ENCODE data around the gene AGBL2.
"Not testable (repeated sequence)": the region's sequence is repeated elsewhere in the genome, so short reads cannot be mapped to it uniquely, and the experiment has no call there.

Gene AGBL2, protein sequence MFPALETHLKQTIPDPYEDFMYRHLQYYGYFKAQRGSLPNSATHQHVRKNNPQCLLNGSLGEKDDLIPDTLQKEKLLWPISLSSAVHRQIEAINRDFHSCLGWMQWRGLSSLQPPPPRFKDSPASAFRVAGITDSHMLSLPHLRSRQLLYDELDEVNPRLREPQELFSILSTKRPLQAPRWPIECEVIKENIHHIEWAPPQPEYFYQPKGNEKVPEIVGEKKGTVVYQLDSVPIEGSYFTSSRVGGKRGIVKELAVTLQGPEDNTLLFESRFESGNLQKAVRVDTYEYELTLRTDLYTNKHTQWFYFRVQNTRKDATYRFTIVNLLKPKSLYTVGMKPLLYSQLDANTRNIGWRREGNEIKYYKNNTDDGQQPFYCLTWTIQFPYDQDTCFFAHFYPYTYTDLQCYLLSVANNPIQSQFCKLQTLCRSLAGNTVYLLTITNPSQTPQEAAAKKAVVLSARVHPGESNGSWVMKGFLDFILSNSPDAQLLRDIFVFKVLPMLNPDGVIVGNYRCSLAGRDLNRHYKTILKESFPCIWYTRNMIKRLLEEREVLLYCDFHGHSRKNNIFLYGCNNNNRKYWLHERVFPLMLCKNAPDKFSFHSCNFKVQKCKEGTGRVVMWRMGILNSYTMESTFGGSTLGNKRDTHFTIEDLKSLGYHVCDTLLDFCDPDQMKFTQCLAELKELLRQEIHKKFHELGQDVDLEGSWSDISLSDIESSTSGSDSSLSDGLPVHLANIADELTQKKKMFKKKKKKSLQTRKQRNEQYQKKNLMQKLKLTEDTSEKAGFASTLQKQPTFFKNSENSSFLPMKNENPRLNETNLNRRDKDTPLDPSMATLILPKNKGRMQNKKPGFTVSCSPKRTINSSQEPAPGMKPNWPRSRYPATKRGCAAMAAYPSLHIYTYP
- long read RNA-seq, donor 1: 0 reads
- long read RNA-seq, donor 2: 0 reads
- long read RNA-seq, donor 3: 0 reads
- long read RNA-seq, donor 4, partial matches to known transcripts: 0 of 2 reads
- long read RNA-seq, donor 4, other reads (novel, unspliced or antisense): 0 of 2 reads
- long read RNA-seq, donor 5: 0 reads
- long read RNA-seq, donor 6: 0 reads
- long read RNA-seq, donor 7: 0 reads
- long read RNA-seq, donor 8: 0 reads

DNA sequence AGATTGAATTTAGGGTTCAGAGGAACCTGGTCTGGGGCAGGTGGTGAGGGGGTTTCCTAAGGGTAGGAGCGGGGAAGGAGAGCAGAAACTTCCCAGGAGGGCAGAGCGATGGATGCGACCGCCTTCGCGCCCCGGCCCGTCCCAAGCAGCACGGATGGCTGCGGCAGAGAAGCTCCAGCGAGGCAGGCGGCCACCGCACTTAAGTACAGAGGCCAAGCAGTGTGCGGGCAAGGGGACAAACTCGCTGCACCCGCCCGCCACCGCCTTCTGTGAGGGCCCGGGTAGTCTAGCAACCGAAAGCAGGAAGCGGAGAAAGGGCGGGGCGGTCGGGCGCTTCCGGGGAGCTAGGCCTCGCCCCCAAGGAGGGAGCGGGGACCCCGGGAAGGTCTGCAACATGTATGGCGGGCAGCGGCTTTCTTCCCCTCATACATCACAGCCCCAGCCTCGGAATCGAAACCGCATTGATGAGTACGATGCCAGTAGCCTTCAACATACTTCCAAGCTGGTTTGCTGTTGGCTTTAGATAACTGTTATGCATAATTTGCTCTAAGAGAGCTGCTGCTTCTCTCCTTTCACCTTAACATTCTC lies at the start of gene AGBL2:
Gene AGBL2, minus strand, starts transcription at position 288 of the 588 bp plus-strand sequence. CDS start 719 bp downstream, outside the sequence.
- DNase-seq: peak; percentile 76

DNA sequence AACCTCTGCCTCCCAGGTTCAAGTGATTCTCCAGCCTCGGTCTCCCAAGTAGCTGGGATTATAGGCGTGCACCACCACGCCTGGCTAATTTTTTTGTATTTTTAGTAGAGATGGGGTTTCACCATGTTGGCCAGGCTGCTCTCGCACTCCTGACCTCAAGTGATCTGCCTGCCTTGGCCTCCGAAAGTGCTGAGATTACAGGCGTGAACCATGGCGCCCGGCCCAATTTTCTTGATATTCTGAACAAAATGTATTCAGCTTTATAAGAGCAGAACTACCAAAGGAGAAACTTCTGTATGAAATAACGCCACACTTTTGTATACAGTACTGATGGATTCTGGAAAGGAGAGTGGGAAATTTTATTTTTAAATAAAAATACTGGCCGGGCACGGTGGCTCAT lies 44.1 kb upstream of the AGBL2 start:
- DNase-seq: not testable (repeated sequence)

DNA sequence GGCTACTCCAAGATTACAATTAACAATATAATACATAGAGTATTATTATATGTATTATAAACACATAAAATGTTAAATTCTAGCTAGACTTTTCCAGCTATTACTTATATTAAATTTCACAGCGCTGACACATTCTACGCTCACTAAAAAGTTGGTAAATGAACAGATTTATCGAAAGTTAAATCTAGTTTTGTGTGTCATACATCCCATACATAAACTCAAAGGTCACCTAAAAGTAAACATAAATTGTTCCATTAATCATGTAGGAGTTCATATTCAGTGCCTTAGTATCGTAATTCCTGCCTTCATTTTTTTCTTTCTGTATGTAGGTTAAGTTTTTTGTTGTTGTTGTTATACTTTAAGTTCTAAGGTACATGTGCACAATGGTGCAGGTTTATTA lies 41.0 kb upstream of the AGBL2 start:
- DNase-seq: no peak

DNA sequence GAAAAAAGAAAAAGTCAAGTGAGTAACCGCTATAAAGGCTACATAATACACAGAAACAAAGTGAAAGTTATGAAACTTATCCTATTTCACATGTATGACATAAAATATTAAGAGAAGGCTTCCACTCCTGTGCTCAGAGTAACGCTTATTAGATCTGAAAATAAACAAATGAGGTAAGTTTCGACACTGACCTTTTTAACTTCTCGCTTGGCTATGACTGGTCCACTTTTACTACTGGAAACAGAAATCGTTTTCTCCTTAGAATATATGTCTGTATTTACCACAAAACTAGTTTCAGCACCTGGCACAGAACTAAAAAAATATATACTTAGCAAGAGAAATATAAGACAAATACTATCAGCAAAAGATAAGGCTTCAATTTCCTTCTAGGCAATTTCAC lies 35.6 kb upstream of the AGBL2 start:
- DNase-seq: no peak

DNA sequence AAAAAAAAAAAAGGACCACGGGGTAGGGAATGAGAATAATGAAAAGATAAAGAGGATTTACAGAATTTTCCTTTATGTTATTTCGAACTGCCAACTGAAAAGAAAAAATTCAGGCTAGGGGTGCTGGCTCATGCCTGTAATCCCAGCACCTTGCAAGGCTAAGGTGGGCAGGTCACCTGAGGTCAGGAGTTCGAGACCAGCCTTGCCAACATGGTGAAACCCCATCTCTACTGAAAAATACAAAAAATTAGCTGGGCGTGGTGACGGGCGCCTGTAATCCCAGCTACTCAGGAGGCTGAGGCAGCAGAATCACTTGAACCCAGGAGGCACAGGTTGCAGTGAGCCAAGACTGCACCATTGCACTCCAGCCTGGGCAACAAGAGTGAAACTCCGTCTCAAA lies 27.3 kb upstream of the AGBL2 start:
- DNase-seq: not testable (repeated sequence)

DNA sequence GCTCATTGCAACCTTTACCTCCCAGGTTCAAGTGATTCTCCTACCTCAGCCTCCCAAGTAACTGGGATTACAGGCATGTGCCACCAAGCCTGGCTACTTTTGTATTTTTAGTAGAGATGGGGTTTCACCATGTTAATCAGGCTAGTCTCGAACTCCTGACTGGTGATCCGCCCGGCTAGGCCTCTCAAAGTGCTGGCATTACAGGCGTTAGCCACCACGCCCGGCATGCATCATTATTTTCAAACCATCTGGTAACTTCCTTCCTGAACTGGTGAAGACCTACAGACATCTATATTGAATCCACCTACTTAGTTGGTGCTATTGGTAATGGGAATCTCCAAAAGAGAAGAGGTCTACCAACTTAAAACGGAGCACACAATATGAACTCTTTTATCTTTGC lies 22.6 kb upstream of the AGBL2 start:
- not testable (repeated sequence) for DNase-seq

DNA sequence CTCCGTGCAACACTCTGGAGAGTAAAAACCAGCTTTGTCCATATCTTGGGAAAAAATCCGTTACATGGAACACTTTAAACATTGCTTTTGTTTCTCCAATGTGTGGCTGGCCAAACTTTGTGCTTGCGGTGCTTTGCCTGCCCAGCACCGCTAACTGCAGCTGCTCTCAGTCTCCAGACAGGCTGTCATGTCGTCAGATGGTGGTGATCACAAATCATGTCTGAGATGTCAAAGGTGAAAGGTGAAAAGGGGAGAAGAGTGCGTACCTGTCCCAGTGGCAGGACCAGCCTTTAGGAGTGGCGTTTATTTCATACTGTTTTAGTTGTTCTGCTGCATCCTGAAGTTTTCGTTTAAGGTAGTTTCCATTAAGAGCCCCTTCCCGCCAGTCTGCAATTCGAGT lies 17.1 kb upstream of the AGBL2 start:
- no peak for DNase-seq

DNA sequence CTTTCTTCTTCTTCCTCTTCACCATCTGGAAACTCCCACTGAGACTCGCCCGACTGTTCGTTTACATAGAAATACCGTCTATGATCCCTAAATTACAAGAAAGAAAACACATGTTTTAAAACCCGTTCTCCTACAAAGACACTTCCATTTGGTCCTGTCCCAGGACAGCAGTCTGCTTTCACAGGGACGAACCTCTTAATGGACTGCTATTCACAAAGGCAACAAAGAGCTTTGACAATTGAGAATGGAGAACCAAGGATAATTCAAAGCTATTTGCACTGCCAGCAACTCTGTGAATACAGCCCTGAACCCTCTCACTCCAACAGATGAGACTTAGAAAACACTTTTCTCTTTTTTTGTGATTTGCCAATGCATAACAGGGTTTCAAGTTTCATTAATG lies 16.3 kb upstream of the AGBL2 start:
- DNase-seq: no peak

DNA sequence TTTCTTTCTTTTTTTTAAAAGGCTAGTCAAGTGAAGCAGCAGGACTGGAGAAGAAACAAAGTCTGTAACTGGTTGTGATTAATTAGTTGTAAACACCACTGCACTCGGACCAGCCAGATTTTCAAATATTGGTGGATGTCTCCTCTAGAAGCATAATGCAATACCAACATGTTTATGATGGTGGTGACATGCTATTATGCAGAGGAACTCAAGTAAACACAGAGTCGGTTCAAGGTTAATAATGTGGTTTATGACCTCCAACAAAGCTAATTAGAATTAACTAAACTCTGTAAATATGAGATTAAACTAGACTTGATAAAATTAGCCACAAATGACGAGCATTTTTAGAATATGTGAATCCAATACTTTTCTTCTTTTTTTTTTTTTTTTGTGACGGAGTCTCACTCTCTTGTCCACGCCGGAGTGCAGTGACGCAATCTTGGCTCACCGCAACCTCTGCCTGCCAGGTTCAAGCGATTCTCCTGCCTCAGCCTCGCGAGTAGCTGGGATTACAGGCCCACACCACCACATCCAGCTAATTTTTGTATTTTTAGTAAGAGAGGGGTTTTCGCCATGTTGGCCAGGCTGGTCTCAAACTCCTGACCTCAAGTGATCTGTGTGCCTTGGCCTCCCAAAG lies 11.8 kb upstream of the AGBL2 start:
- no peak for DNase-seq

DNA sequence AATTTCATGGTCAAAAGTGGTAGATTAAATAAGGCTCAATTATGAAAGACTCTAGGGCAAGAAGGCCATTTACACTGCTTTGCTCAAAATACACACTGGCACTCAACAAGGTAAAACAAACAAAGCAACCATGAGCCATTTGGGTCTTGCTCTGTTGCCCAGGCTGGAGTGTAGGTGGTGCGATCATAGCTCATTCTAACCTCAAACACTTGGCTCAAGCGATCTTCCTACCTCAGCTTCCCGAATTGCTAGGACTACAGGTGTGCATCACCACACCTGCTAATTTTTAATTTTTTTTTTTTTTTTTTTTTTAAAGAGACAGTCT lies 10.9 kb upstream of the AGBL2 start:
- no peak for DNase-seq

DNA sequence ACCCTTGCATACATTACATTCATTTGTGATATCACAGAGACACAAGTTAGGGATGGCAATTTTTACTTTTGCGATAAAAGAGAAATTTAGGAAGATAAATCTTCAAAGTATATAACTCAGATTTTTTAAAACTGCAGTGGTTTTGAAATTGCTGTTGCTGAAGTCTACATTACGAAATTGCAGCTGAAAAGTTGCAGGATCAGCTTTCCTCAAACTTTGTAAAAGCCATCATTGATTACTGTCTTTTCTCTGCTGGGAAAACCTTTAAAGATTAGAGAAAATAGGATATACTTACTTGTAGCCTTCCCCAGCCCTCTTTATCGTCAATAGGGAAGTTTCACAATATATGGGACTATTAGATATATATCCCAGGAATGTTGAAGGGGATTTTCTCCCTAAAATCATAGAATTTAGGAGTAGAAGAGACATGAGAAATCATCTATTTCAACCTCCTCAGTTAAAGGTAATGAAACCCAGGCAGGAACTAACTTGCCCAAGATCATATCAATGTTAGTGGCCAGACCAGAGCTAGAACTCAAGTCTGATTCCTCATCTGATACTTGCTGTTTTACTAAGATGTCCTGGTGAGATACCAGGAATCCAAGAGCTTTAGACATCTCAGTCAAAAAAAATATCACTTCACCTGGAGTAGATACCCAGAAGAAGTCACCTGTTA lies 10.4 kb upstream of the AGBL2 start:
- DNase-seq: no peak

DNA sequence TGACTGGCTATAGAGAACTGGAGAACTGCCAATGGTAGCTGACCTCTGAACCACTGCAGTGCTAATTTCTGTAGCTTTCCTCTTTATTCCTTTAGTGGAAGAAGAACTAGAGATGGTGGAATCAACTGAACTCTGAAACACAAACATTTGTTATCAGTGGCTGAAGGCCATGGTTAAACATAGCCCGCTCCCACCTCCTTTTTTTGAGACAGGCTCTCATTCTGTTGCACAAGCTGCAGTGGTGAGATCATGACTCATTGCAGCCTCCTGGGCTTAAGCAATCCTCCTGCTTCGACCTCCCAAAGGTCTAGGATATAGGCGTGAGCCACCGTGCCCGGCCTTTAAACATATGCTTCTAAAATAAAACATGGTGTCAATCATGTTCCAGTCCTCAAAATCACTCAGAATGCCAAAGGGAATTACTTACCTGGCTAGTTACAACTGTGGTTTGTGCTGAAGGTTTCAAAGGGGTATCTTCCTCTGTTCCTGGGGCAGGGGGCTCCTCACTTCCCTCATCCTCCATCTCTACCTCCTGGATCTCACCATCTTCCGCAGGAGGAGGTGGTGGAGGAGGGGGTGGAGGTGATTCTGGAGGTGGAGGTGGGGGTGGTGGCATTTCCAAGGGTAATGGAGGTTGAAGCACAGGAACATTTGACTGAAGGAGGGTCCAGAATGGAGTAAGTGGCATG lies 9.0 kb upstream of the AGBL2 start:
- DNase-seq: no peak

DNA sequence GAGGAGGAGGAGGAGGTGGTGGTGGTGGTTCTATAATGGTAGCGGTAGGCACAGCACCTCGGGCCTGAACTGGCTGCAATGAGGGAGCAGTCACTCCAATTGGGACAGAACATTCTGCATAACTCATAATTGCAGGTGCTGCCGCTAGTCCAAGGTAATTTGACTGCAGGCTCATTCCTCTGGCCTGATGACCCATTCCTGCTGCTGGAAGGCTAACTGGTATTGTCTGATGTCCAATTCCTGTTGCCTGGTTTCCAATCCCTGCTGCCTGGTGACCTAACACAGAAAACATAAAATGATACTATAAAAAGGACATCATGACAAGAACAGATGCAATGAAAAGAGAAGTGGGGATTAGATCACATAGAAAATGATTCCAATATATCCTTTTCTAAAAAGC lies 7.9 kb upstream of the AGBL2 start:
- DNase-seq: no peak

DNA sequence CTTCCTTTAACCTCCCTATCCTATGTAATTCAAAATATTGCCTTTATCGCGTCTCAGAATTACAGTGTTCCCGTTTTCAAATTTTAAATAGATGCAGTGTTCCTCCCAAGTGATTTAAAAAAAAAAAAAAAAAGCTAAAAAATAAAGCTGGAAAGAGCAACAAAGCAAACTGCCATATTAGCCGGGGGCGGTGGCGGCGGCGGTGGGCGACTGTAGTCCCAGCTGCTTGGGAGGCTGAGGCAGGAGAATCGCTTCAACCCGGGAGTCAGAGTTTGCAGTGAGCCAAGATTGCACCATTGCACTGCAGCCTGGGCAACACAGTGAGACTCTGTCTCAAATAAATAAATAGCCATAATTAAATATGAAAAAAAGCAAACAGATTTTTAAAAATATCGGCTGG lies 5.5 kb upstream of the AGBL2 start:
- no peak for DNase-seq

DNA sequence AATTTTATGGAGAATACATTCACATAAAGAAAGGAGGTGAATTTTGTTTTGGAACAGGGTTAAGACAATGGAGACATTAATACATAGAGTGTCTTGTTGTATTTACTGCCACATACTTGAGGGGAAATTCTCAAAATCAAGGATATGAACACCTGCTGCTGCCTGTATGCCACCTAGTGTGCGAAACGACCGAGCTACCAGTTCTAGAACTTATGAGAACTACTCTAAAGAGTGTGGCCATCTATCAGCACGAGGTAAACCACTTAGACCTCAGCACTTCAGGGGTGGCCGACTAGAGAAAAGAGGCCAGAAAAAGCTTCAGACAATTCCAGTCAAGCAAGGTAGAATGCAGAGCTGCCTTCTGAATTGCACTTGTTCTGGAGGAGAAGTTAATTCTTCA lies 1.5 kb upstream of the AGBL2 start:
- DNase-seq: no peak

DNA sequence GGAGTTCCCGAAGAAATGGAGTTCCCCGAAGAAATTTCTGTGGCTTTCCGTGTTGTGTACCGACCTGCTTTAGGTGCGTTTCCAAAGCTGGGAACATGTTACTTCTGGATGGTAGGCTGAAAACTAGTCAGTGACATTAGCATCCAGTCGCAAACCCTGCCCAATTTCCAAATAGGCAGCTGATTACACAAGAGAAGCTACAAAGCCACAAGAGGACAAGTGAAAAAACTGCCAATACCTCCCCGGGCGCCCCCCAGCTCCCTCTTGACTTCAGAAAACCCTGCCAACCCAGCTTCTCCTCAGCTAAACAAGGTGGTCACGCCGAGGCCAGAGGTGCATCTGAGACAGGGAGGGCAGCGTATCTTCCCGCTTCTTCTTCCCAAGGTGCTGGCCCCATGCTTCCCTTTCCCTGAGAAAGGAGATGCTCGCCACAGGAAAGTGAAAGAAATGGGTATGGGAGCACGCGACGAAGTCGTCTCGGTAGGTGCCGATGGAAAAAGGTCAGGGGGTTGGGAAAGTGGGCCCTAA lies 551 bp downstream of the AGBL2 start:
- no peak for DNase-seq

DNA sequence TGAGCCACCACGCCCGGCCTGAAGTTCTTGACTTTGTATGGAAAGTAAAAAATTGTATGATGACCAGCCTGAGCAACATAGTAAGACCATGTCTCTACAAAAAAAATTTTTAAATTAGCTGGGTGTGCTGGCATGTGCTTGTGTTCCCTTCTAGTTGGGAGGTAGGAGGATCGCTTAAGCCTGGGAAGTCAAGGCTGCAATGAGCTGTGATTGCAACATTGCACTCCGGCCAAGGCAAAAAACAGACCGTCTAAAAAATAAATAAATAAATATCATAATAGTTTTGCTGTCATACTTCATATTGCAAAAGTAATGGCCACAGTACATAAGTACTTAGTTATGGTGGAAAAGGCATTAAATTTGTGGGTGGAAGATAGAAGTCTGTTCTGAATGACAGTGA lies 3.4 kb downstream of the AGBL2 start:
- no peak for DNase-seq

DNA sequence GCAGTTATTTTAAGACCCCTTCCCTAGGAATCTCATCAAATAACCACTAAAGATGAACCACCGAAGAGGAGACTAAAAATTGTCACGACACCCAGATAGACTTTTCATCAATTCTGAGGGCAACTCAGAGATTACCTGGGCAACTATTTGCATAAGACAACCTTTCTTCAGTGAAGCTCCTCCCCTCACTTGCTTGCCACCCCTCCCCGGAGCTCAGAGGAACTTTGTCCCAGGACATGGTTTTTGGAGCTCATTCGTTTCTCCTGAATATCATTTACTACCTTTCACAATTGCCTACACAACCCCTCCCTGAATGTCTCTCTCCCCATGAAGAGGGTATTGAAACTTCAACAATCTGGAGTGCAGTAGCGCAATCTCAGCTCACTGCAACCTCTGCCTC lies 3.9 kb downstream of the AGBL2 start:
- DNase-seq: no peak

DNA sequence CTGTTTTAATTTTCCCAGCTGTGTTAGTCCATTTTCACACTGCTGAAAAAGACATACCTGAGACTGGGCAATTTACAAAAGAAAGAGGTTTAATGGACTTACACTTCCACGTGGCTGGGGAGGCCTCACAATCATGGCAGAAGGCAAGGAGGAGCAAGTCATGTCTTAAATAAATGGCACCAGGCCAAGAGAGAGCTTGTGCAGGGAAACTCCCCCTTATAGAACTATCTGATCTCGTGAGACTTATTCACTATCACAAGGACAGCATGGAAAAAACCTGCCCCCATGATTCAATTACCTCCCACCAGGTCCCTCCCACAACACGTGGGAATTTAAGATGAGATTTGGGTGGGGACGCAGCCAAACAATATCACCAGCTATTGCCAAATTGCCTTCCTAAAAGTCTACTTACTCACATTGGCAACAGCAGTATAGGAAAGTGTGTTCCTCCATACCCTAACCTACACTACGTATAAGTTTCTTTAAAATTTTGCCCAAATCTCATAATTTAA lies 7.8 kb downstream of the AGBL2 start:
- not testable (repeated sequence) for DNase-seq

DNA sequence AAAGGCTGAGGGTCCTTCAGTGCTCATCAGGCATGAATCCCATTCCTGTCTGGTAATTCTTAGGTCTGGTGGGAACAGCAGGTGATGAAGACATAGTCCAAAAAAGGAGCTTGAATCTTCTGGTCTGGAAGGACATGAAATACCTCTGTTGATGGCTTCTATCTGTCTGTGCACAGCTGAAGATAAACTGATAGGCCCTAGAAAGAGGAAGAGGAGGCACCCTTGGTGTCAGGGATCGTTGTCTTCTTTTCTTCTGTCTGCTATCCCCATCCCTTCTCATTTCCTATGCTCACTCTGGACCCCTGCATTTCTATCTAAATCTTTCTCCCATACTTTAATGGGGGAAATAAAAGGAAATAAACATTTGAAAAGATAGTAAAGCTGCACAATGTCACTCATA lies 9.4 kb downstream of the AGBL2 start:
- DNase-seq: no peak

DNA sequence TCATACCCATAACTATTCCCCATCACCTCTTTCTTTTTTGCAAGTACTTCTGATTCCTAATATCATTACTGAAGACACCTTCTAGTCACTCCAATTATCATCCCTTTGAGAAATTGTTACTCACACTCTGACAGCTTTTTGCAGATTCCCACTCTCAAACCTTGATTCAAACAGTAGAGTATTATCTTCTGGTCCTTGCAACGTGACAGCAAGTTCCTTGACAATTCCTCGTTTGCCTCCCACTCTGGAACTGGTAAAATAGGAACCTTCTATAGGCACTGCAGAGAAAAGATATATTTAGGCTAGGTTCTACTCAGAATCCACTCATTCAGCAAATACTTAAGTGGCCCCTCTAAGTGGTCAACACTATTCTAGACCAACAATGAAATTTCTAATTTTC lies 23.2 kb downstream of the AGBL2 start:
- no peak for DNase-seq
